ENCODE results near the gene NAA30.
A peak's percentile ranks its signal among the peaks of the same experiment; 100 is the strongest.

NAA30 gene

DNA sequence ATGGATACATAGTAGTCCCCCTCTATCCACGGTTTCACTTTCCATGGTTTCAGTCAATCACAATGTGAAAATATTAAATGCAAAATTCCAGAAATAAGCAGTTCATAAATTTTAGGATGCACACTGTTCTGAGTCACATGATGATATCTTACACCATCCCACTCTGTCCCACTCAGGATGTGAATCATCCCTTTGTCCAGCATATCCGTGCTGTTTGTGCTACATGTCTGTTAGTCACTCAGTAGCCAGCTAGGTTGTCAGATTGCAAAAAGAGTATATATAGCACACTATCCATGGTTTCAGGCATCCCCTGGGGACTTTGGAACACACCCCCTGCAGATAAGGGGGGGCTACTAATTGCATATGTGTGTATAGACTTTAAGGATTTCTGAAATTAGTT is 8.1 kb upstream of the NAA30 start:
- DNase-seq = no peak
- no peak for TF ChIP-seq POLR2A (IDR thresholded peaks at IDR 0.05; ENCODE audit: low read length)
- no peak for TF ChIP-seq GATA1 (IDR thresholded peaks at IDR 0.05; ENCODE audit: low read depth, low read length)

DNA sequence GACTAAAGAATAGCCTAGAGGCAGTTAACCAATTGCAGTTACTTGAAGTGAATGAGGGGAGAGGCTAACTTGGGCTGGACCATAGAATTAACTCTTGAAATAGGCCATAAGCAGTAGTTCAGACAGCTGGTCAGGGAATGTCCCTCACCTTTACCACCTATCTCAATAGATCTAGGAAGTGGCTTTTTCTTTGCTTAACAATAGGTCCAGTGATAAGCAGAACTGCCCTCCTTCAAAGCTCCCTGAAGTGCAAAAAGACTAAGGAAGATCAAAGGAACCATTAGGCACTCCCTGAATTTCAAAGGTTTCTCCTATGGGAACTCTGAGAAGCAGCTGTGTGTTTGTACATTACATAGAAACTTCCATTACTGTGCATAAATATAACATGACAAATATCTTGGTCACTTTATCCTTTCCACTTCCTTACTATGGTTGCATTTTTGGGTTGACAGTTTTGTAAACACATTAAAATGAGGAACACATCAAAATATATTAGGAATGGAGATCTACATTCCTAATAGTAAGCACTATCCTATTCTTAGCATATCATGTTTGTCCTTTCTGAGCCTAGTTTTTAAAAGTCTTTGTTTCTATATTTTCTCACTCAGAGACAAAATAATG is 7.2 kb upstream of the NAA30 start:
- DNase-seq = no peak

GRCh38 chr14:57388067-57388466 is 2.3 kb upstream of the NAA30 start:
- TF ChIP-seq POLR2A (IDR thresholded peaks at IDR 0.05; ENCODE audit: low read length) = no peak
- TF ChIP-seq GATA1 (IDR thresholded peaks at IDR 0.05; ENCODE audit: low read depth, low read length) = no peak

More for the DNA sequence above, 7.2 kb upstream of the NAA30 start:
- TF ChIP-seq GATA1 (IDR thresholded peaks at IDR 0.05; ENCODE audit: low read depth, low read length) = no peak
- no peak for TF ChIP-seq POLR2A (IDR thresholded peaks at IDR 0.05; ENCODE audit: low read length)

GRCh38 chr14:57389646-57390036 is 745 bp upstream of the NAA30 start:
- no peak for DNase-seq
- no peak for TF ChIP-seq POLR2A (IDR thresholded peaks at IDR 0.05; ENCODE audit: low read length)
- no peak for TF ChIP-seq GATA1 (IDR thresholded peaks at IDR 0.05; ENCODE audit: low read depth, low read length)

More at GRCh38 chr14:57388067-57388466, 2.3 kb upstream of the NAA30 start:
- DNase-seq = peak in 1 of 2 experiments; percentile 4

DNA sequence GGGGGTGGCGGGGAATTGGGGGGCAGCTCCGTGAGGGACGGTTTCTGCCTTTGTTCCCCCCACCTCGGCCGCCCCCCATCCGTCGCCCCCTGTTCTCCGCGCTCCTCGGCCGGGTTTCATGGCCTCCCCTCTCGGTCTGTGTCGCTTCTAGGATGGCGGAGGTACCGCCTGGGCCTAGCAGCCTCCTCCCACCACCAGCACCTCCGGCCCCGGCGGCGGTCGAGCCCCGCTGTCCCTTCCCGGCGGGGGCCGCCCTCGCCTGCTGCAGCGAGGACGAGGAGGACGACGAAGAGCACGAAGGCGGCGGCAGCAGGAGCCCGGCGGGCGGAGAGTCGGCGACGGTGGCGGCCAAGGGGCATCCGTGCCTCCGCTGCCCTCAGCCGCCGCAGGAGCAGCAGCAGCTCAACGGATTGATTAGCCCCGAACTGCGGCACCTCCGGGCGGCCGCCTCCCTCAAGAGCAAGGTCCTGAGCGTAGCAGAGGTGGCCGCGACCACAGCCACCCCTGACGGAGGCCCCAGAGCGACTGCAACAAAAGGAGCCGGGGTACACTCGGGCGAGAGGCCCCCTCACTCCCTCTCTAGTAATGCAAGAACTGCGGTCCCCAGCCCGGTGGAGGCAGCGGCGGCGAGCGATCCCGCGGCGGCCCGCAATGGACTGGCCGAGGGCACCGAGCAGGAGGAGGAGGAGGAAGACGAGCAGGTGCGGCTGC is 575 bp downstream of the NAA30 start:
- TF ChIP-seq GATA1 (IDR thresholded peaks at IDR 0.05; ENCODE audit: low read depth, low read length) (no peak), POLR2A (IDR thresholded peaks at IDR 0.05; ENCODE audit: low read length) (no peak)
- DNase-seq = peak; percentile 79 to 83

GRCh38 chr14:57391517-57392195 is 1.3 kb downstream of the NAA30 start:
- peak; percentile 61 to 65 for DNase-seq
- TF ChIP-seq GATA1 (IDR thresholded peaks at IDR 0.05; ENCODE audit: low read depth, low read length) (no peak), POLR2A (IDR thresholded peaks at IDR 0.05; ENCODE audit: low read length) (peak; percentile 17)

GRCh38 chr14:57392830-57393229 is 2.4 kb downstream of the NAA30 start:
- no peak for DNase-seq
- TF ChIP-seq GATA1 (IDR thresholded peaks at IDR 0.05; ENCODE audit: low read depth, low read length) (no peak), POLR2A (IDR thresholded peaks at IDR 0.05; ENCODE audit: low read length) (no peak)

DNA sequence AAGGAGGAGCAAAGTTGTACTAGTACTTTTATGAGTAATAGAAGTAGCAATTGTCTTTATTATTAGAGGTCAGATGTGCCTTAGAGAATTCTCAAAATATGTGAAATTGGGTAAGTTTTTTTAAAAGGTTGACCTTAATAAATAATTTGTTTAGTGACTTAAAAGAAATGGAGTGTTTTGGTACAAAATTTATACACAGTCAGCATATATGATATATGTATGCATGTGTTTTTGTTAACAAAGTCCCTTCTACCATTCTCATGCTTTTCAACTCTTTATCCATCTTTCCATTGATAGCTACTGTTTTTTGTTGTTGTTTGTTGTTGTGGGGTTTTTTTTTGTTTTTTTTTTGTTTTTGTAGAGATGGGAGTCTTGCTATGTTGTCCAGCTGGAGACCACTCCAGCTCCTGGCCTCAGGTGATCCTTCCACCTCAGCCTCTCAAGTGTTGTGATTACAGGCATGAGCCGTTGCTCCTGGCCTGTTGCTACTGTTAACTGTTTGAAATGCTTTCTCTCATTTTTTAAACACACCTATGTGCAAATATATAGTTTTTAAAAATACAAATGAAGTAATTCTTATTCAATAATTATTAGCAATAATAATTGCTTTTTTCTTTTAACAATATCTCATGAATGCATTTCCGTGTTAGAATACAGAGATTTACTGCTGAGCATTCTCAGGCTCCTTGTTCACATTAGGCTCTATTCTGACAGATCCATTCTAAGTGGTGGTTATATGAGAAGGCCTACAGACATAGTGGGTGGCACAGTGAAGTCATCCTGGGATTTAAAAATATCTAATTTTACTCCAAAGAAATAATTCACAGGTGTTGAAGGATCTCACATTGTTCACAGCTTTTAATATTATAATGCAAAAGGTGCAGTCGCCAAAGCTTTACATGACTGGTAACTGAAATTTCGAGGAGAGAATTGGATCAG is 10.4 kb downstream of the NAA30 start:
- TF ChIP-seq GATA1 (IDR thresholded peaks at IDR 0.05; ENCODE audit: low read depth, low read length) (no peak), POLR2A (IDR thresholded peaks at IDR 0.05; ENCODE audit: low read length) (no peak)
- DNase-seq = no peak

DNA sequence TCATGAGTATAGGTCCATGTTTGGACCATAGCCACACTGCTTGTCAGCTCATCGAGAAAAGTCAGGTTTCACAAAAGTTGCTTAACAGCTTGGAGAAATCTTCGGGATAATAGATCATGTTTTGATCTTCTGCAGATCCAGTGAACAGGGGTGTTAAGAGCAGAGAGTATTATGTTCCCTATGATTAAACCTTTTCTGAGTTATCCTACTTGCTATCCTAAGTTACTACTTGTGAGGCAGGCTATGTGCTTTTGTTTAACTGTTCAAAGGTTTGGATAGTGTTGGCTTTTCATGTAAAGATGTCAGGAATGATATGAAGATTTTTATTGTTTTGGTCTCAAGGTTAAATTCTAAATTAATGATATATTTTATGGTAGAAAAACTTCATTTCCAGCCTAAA is 11.1 kb downstream of the NAA30 start:
- TF ChIP-seq GATA1 (IDR thresholded peaks at IDR 0.05; ENCODE audit: low read depth, low read length) (no peak), POLR2A (IDR thresholded peaks at IDR 0.05; ENCODE audit: low read length) (no peak)
- DNase-seq = no peak

- no peak for DNase-seq
- no peak for TF ChIP-seq GATA1 (IDR thresholded peaks at IDR 0.05; ENCODE audit: low read depth, low read length)
- no peak for TF ChIP-seq POLR2A (IDR thresholded peaks at IDR 0.05; ENCODE audit: low read length)
These were observed 11.9 kb downstream of the NAA30 start for GRCh38 chr14:57402173-57402852.

GRCh38 chr14:57403521-57403864 is 13.1 kb downstream of the NAA30 start:
- no peak for DNase-seq
- TF ChIP-seq POLR2A (IDR thresholded peaks at IDR 0.05; ENCODE audit: low read length) = no peak
- TF ChIP-seq GATA1 (IDR thresholded peaks at IDR 0.05; ENCODE audit: low read depth, low read length) = no peak

- no peak for DNase-seq
- no peak for TF ChIP-seq POLR2A (IDR thresholded peaks at IDR 0.05; ENCODE audit: low read length)
These were observed 15.2 kb downstream of the NAA30 start for GRCh38 chr14:57405562-57405961.

DNA sequence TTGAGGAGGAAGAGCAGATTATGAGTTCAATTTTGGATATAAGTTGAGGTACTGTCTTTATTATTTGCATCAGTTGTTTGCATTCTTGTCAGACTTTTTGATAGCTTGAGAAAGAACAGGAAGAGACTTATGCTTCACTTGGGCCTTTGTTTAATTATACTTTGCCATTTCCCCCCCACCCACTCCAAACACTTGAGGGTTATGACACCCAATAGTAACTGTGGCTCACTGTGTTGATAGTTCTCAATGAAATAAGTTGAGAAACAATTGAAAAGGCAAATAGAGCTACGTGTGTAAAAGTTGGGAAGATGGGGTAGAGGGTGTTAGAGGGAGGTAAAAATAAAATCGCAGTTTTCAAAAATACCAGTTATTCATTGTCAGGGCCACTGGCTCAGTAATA is 17.7 kb downstream of the NAA30 start:
- DNase-seq = no peak
- TF ChIP-seq POLR2A (IDR thresholded peaks at IDR 0.05; ENCODE audit: low read length) (no peak), GATA1 (IDR thresholded peaks at IDR 0.05; ENCODE audit: low read depth, low read length) (no peak)
